Measurements from ENCODE around the gene PPM1E. TPM values are rescaled to one million over a fixed set of nuclear protein-coding genes. Genes with fewer than 3 reads are reported as not detected.

Gene PPM1E
- total and polyA plus RNA-seq, 2 donors (not counting 1 experiment from before 2014, with no cell fraction given), result not detected

DNA sequence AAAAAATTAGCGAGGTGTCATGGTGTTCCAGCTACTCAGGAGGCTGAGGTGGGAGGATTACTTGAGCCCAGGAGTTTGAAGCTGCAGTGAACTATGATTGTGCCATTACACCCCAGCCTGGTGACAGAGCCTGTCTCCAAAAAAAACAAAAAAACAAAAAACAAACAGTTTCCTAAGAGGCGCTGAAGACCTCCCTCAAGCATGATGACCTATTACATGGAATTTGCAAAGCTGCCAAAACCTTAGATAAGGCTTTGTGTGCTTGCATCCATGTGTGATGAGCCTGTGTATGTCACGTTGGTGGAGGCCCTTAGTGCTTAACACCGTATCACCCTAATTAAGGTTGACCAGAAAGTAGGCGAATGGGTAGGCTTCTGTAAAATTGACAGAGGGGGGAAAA, 143.5 kb downstream of the PPM1E start:
- POLR2A ChIA-PET, result no interaction called here
- no peaks in the 10 kb centered on the region for H3K4me1 Mint-ChIP-seq

DNA sequence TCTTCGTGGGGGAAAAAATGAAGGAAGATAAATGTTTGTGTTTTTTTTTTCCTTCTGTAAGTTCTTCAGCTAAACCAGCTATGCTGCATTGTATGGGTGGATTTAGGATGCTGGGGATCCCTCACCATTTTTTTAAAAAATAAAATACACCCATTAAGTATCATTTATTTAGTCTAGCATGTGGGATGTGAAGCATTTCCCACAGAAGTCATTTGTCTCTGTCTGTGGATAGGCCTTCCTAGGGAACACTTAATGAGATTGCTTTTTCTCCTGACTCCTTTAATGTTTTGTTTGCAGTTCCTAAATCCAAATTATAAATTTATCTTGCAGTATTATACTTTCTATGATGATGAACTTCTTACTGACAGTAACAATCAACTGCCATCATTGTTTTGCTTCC, 146.7 kb downstream of the PPM1E start:
- Histone ChIP-seq H2AFZ (ENCODE audit: insufficient read depth, low read depth, low read length, poor library complexity, severe bottlenecking) (no peak overlapping the region), H3K27me3 (replicated peaks in 1 of 4; ENCODE audit: control extremely low read depth in 1 of 4, control insufficient read depth in 3 of 4, insufficient read depth in 4 of 4, low read length in 3 of 4) (no peaks in the 10 kb centered on the region), H3K4me3 (ENCODE audit: control extremely low read depth in 1 of 5, extremely low read depth in 1 of 5, insufficient read depth in 1 of 5, low read depth in 2 of 5, low read length in 4 of 5) (no peak overlapping the region), H3K79me2 (ENCODE audit: control insufficient read depth, insufficient read depth, low read length) (no peaks in the 10 kb centered on the region), H4K20me1 (ENCODE audit: control insufficient read depth, insufficient read depth, low read length, poor library complexity, severe bottlenecking) (no peaks in the 10 kb centered on the region), H3K9me3 (ENCODE audit: control extremely low read depth in 1 of 3, control insufficient read depth in 2 of 3, insufficient read depth in 1 of 3, low read length in 2 of 3) (peaks cover 3 to 6% (median 3%) of the 10 kb centered on the region in 3 donors), H3K4me2 (replicated peaks; ENCODE audit: low read depth, low read length, poor library complexity, severe bottlenecking) (no peak overlapping the region), H3K27ac (ENCODE audit: low read length in 2 of 2) (no peak overlapping the region), H3K36me3 (replicated peaks in 1 of 2; ENCODE audit: control extremely low read depth in 1 of 2, control insufficient read depth in 1 of 2, extremely low read depth in 1 of 2, insufficient read depth in 2 of 2, low read length in 1 of 2) (no peaks in the 10 kb centered on the region), H3K4me1 (ENCODE audit: control insufficient read depth in 2 of 2, insufficient read depth in 2 of 2, low read length in 2 of 2) (no peaks in the 10 kb centered on the region), H3K9ac (ENCODE audit: low read length) (no peak overlapping the region)
- Mint-ChIP-seq H3K9me3 (ENCODE audit: insufficient read depth) (no peaks in the 10 kb centered on the region), H3K4me3 (no peak overlapping the region), H3K27ac (no peak overlapping the region), H3K4me1 (no peaks in the 10 kb centered on the region), H3K27me3 (peaks cover 3% of the 10 kb centered on the region)
- ATAC-seq (ENCODE audit: low read depth) (no peak), DNase-seq (no peak)
- CTCF ChIA-PET, result no interaction called here
- TF ChIP-seq, protein P1, sequence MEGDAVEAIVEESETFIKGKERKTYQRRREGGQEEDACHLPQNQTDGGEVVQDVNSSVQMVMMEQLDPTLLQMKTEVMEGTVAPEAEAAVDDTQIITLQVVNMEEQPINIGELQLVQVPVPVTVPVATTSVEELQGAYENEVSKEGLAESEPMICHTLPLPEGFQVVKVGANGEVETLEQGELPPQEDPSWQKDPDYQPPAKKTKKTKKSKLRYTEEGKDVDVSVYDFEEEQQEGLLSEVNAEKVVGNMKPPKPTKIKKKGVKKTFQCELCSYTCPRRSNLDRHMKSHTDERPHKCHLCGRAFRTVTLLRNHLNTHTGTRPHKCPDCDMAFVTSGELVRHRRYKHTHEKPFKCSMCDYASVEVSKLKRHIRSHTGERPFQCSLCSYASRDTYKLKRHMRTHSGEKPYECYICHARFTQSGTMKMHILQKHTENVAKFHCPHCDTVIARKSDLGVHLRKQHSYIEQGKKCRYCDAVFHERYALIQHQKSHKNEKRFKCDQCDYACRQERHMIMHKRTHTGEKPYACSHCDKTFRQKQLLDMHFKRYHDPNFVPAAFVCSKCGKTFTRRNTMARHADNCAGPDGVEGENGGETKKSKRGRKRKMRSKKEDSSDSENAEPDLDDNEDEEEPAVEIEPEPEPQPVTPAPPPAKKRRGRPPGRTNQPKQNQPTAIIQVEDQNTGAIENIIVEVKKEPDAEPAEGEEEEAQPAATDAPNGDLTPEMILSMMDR (IDR thresholded peaks at IDR 0.05), result no peak
- no peak for TF ChIP-seq EZH2 (IDR thresholded peaks at IDR 0.05; ENCODE audit: borderline replicate concordance, insufficient read depth, low read depth, low read length, poor library complexity, severe bottlenecking)
- no CpG with 5 or more reads among the region's 1 CpG for WGBS (ENCODE audit: insufficient coverage)
- POLR2A ChIA-PET, result no interaction called here
- intact Hi-C loops (cut with micrococcal nuclease), result no loop called here

More for the DNA sequence above, 143.5 kb downstream of the PPM1E start:
- ATAC-seq (ENCODE audit: low read depth) (no peak), DNase-seq (no peak)
- Histone ChIP-seq H3K9me3 (ENCODE audit: control extremely low read depth in 1 of 3, control insufficient read depth in 2 of 3, insufficient read depth in 1 of 3, low read length in 2 of 3) (peaks cover 0 to 10% (median 0%) of the 10 kb centered on the region in 3 donors), H3K79me2 (ENCODE audit: control insufficient read depth, insufficient read depth, low read length) (no peaks in the 10 kb centered on the region), H3K36me3 (replicated peaks in 1 of 2; ENCODE audit: control extremely low read depth in 1 of 2, control insufficient read depth in 1 of 2, extremely low read depth in 1 of 2, insufficient read depth in 2 of 2, low read length in 1 of 2) (no peaks in the 10 kb centered on the region), H3K4me1 (ENCODE audit: control insufficient read depth in 2 of 2, insufficient read depth in 2 of 2, low read length in 2 of 2) (no peaks in the 10 kb centered on the region), H3K27me3 (replicated peaks in 1 of 4; ENCODE audit: control extremely low read depth in 1 of 4, control insufficient read depth in 3 of 4, insufficient read depth in 4 of 4, low read length in 3 of 4) (no peaks in the 10 kb centered on the region), H3K4me2 (replicated peaks; ENCODE audit: low read depth, low read length, poor library complexity, severe bottlenecking) (no peak overlapping the region), H3K9ac (ENCODE audit: low read length) (no peak overlapping the region), H3K4me3 (ENCODE audit: control extremely low read depth in 1 of 5, extremely low read depth in 1 of 5, insufficient read depth in 1 of 5, low read depth in 2 of 5, low read length in 4 of 5) (no peak overlapping the region), H4K20me1 (ENCODE audit: control insufficient read depth, insufficient read depth, low read length, poor library complexity, severe bottlenecking) (no peaks in the 10 kb centered on the region), H3K27ac (ENCODE audit: low read length in 2 of 2) (no peak overlapping the region), H2AFZ (ENCODE audit: insufficient read depth, low read depth, low read length, poor library complexity, severe bottlenecking) (no peak overlapping the region)
- no peaks in the 10 kb centered on the region for H3K9me3 Mint-ChIP-seq (ENCODE audit: insufficient read depth)
- WGBS (ENCODE audit: insufficient coverage), result 73% methylated on average over 3 of the region's 5 CpGs
- no peak for TF ChIP-seq EZH2 (IDR thresholded peaks at IDR 0.05; ENCODE audit: borderline replicate concordance, insufficient read depth, low read depth, low read length, poor library complexity, severe bottlenecking)
- TF ChIP-seq, protein P1 (IDR thresholded peaks at IDR 0.05), result no peak
- intact Hi-C loops (cut with micrococcal nuclease), result no loop called here
- no peak overlapping the region for H3K4me3 Mint-ChIP-seq
- peaks cover 3% of the 10 kb centered on the region for H3K27me3 Mint-ChIP-seq
- H3K27ac Mint-ChIP-seq, result no peak overlapping the region
- CTCF ChIA-PET, result no interaction called here

Data from B cell (primary cell).